ENCODE results near the gene SLC16A7. TPM values are rescaled to one million over a fixed set of nuclear protein-coding genes. Genes with fewer than 3 reads are reported as not detected.

The SLC16A7 gene
- total and polyA plus RNA-seq, 8 donors: 4.0 to 47.4 (median 32.0) TPM

GRCh38 chr12:59637692-59638070, 41.9 kb downstream of the SLC16A7 start:
- no peaks in the 10 kb centered on the region for H3K9me3 ChIP-seq
- no peak for TF ChIP-seq CTCF (IDR thresholded peaks at IDR 0.05)
- no peaks in the 10 kb centered on the region for H3K27me3 ChIP-seq

GRCh38 chr12:59643550-59643949, 47.7 kb downstream of the SLC16A7 start:
- ATAC-seq (no peak), FAIRE-seq (no peak), DNase-seq (no peak)
- Histone ChIP-seq H3K36me3 (no peaks in the 10 kb centered on the region), H3K4me1 (no peaks in the 10 kb centered on the region), H3K27ac (no peak overlapping the region), H3K4me3 (no peak overlapping the region), H3K27me3 (no peaks in the 10 kb centered on the region), H3K9me3 (no peaks in the 10 kb centered on the region)
- WGBS, 2 donors: 72 to 81% methylated on average over 3 of the region's 3 CpGs
- intact Hi-C loops (cut with DNase I): no loop called here
- TF ChIP-seq CTCF (IDR thresholded peaks at IDR 0.05): no peak

More at GRCh38 chr12:59637692-59638070, 41.9 kb downstream of the SLC16A7 start:
- peak in 2 of 4 donors; percentile 31 to 34 for ATAC-seq
- no peak overlapping the region for H3K4me3 ChIP-seq
- DNase-seq: no peak
- H3K36me3 ChIP-seq: no peaks in the 10 kb centered on the region
- intact Hi-C loops (cut with DNase I): no loop called here
- no peak overlapping the region for H3K27ac ChIP-seq
- no peak for FAIRE-seq
- peaks cover 0 to 3% (median 0%) of the 10 kb centered on the region in 3 donors for H3K4me1 ChIP-seq

DNA sequence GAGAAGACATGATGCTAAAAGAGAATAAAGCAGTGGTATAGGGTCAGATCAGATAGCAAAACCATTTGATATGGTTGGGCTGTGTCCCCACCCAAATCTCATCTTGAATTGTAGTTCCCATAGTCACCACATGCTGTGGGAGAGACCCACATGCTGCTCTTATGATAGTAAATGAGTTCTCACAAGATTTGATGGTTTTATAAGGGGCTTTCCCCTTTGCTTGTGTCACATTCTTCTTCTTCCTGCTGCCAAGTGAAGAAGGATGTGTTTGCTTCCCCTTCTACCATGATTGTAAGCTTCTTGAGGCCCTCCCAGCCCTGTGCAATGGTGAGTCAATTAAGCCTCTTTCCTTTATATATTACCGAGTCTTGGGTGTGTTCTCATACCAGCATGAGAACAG, 49.4 kb downstream of the SLC16A7 start:
- FAIRE-seq: no peak
- Histone ChIP-seq H3K27me3 (no peaks in the 10 kb centered on the region), H3K36me3 (no peaks in the 10 kb centered on the region), H3K27ac (no peak overlapping the region), H3K9me3 (no peaks in the 10 kb centered on the region), H3K4me3 (no peak overlapping the region), H3K4me1 (peaks cover 0 to 2% (median 2%) of the 10 kb centered on the region in 3 donors)
- no peak for DNase-seq
- 94 to 99% methylated on average over 1 of the region's 1 CpG for WGBS, 2 donors
- intact Hi-C loops (cut with DNase I): loop anchor here in 1 of 3 donors (5.0 kb wide), 1 partner anchor 48 kb away; the partner anchor contains the start of gene SLC16A7
- TF ChIP-seq CTCF (IDR thresholded peaks at IDR 0.05): no peak
- no peak for ATAC-seq

GRCh38 chr12:59646636-59647035, 50.8 kb downstream of the SLC16A7 start:
- H3K4me1 ChIP-seq: peaks cover 6 to 16% (median 8%) of the 10 kb centered on the region in 3 donors
- intact Hi-C loops (cut with DNase I): loop anchor here in 1 of 3 donors (5.0 kb wide), 1 partner anchor 49 kb away; the partner anchor contains the start of gene SLC16A7
- no peaks in the 10 kb centered on the region for H3K36me3 ChIP-seq
- H3K4me3 ChIP-seq: no peak overlapping the region
- H3K27me3 ChIP-seq: no peaks in the 10 kb centered on the region
- DNase-seq (no peak), ATAC-seq (no peak), FAIRE-seq (no peak)
- TF ChIP-seq CTCF (IDR thresholded peaks at IDR 0.05): no peak
- no peaks in the 10 kb centered on the region for H3K9me3 ChIP-seq
- no peak overlapping the region for H3K27ac ChIP-seq

DNA sequence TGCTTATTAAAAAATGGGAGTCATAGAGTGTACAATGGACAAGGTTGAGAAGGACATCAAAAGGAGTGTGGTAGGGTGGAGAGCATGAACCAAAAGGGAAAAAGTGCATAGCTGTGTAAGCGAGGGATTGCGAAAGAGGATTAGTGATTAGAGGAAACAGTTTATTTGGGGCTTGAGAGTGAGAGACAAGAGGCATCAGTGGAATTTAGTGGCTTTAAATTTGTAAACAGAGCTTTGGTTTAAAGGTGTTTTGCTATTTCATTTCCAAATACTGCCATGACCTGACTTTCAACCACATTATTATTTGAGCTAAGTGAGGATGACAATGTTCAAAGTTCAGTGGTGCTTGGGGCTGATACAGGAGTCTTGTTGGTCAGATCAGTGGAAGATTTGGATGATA, 53.4 kb downstream of the SLC16A7 start:
- no peak for FAIRE-seq

More for the DNA sequence above, 53.4 kb downstream of the SLC16A7 start:
- intact Hi-C loops (cut with DNase I): loop anchor here in 1 of 3 donors (5.0 kb wide), 1 partner anchor 52 kb away; the partner anchor contains the start of gene SLC16A7
- H3K36me3 ChIP-seq: no peaks in the 10 kb centered on the region
- no peaks in the 10 kb centered on the region for H3K9me3 ChIP-seq
- WGBS, 2 donors: 90 to 94% methylated on average over 2 of the region's 2 CpGs
- DNase-seq: no peak
- no peak for ATAC-seq
- H3K27ac ChIP-seq: peak overlapping the region in 1 of 4 donors; percentile 83
- TF ChIP-seq CTCF (IDR thresholded peaks at IDR 0.05): no peak
- peaks cover 0 to 5% (median 0%) of the 10 kb centered on the region in 4 donors for H3K27me3 ChIP-seq
- H3K4me3 ChIP-seq: no peak overlapping the region
- H3K4me1 ChIP-seq: peaks cover 21 to 42% (median 27%) of the 10 kb centered on the region in 3 donors

Measured in pancreas (tissue), 10 donors.